HG03457 (cell line): ENCODE measurements around the gene CHAC1.
"Not testable (repeated sequence)": the region's sequence is repeated elsewhere in the genome, so short reads cannot be mapped to it uniquely, and the experiment has no call there.

Experiments used
- ATAC-seq: cut with Tn5 transposase; IDR thresholded peaks from one replicate; pipeline ENCODE4 v1.9.1; 2021; ENCODE audit warnings: moderate number of reproducible peaks; ENCODE audit not compliant: unreplicated experiment

CHAC1 gene

DNA sequence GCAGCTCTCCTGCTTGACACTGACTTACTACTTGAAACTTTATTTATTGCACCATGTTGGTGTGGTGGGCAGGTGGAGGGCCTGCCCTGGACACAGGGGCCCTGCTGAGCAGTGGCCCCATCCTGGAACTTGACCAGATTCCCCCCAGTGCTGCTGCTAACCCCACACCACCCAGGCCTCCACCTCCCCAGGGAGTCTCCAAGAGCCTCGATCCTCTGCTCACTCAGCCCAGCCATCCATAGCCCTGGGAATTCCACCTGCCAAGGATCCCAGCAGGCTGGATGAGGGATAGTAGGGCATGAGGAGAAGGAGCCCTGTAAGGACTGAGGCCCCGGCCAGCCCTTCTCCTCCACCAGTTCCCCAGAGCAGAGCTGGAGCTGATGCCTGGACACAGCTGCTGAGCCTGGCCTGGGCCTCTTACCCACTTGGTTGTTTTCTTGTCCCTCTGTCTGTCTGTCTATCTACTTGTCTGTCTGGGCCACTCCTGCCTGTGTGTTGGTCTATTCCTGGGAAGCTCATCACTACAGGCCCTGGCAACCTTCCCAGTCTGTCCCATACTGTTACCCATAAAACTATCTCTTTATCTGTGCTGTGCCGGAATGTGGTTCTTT, 2.8 kb downstream of the CHAC1 start:
- no peak for ATAC-seq

GRCh38 chr15:40956541-40956982, 3.3 kb downstream of the CHAC1 start:
- ATAC-seq = no peak

- no peak for ATAC-seq
Measured at GRCh38 chr15:40957041-40957555, 3.8 kb downstream of the CHAC1 start.

DNA sequence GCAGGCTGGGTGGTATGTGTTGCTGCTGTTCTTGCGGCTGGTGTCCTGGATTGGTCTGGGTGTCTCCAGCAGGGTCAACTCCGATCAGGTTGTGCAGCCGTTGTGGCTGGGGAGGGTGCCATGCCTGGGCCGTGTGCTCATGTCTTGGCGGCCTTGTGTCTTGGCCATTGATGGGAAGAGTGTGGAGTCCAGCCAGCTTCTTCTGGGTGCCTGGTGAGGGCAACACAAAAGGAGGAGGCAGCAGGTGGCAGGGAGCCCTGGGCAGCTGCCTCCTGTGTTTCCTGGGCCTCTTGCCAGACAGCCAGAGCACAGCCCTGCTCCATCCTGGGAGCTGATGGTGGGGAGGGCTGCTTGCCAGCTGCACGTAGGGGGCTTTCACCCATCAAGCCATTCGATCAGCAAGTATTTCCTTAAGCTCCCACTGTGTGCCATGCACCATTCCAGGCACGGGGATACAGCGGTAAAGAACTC, 4.3 kb downstream of the CHAC1 start:
- ATAC-seq = no peak

- ATAC-seq = no peak
Measured at GRCh38 chr15:40958146-40958545, 4.9 kb downstream of the CHAC1 start.

DNA sequence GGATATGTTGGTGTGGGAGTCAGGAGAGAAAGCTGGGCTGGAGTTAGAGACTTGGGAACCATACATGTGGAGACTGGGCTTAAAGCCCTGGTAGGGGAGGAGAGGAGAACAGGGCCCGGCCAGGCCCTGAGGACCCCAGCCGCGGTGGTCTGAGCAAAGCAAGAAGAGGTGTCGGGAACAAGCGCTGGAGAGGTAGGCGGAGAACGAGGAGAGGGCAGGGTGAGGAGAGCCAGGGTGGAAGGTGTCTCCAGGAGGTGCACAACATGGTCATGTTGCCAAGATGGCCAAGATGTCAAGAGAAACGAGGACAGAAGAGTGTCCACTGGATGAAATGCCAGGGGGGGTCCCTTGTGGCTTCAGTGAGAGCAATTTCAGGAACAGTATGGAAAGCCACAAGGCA, 5.5 kb downstream of the CHAC1 start:
- no peak for ATAC-seq

DNA sequence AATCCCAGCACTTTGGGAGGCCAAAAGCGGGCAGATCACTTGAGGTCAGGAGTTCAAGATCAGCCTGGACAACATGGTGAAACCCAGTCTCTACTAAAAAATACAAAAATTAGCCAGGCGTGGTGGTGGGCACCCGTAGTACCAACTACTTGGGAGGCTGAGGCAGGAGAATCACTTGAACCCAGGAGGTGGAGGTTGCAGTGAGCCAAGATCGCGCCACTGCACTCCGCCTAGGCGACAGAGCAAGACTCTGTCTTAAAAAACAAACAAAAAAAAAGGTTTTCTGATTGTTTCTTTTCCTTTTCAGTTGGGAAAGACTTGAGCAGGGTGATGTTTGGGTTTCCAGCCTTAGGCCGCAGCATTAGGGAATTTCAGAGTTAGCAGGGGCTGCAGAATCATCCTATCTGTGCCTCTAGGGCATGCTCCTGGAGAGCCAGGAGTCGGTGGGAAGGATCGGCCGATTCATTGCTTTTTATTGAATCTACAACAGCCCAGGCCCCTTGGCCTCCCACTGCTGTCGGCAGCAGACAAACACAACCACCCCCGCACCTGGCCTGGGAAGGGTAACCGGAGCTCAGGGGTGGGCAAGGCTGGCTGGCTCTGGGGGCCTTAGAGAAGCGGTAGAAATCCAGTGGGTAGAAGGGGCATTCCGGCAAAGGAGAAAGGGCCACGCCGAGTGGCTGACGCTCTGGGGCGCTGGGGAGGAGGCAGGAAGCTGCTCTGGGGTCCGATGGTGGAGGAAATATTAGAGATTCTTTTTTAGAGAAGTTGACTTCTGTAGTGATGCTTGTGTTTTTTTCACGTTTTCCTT, 6.3 kb downstream of the CHAC1 start:
- ATAC-seq = no peak

GRCh38 chr15:40960151-40960885, 7.0 kb downstream of the CHAC1 start:
- ATAC-seq = no peak

- no peak for ATAC-seq
Measured at GRCh38 chr15:40960925-40961324, 7.7 kb downstream of the CHAC1 start.

GRCh38 chr15:40961740-40962139, 8.5 kb downstream of the CHAC1 start:
- ATAC-seq = not testable (repeated sequence)

- ATAC-seq = not testable (repeated sequence)
Measured at GRCh38 chr15:40962317-40962716, 9.0 kb downstream of the CHAC1 start.

DNA sequence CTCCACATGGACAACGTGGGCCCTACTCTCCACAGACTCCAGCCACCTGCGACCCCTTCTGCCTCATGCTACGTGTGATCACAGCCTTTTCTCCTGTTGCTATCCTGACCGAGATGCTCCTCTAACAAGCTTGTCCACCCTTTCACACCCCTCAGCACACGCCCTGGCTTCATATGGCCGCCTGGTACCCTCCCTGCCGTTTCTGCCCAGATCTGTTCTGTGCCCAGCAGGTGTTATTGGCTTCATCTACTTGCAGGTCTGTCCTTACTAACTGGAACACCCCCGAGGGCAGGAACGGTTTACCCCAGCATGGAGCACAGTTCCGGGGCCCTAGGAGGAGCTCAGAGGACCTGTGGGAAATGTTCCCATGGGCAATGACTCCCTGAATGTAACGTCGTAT, 9.9 kb downstream of the CHAC1 start:
- ATAC-seq = no peak

- no peak for ATAC-seq
Measured at GRCh38 chr15:40964006-40964405, 10.7 kb downstream of the CHAC1 start.

GRCh38 chr15:40964634-40965033, 11.4 kb downstream of the CHAC1 start:
- no peak for ATAC-seq

- ATAC-seq = no peak
Measured at GRCh38 chr15:40968290-40969085, 15.2 kb downstream of the CHAC1 start.

DNA sequence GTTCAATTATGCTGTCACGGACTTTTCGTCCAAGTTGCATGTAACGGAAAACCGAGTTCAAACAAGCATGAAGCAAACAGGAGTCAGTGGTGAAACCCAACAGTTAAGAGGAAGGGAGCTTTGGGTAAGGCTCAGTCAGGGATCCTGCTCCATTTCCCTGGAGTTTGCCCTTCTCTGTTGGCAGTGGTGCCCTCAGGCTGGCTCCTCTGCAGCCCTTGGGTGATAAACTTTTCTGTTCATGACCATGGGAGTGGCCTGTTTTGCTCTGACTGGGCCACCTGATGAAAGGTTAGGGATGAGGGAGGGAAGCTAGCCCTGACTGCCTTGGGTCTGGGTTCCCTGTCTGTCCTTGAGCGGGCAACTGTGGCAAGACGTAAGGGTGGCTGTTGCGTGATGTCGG, 16.1 kb downstream of the CHAC1 start:
- ATAC-seq = no peak

- no peak for ATAC-seq
Measured at GRCh38 chr15:40974879-40975278, 21.6 kb downstream of the CHAC1 start.

- no peak for ATAC-seq
Measured at GRCh38 chr15:40976819-40977218, 23.5 kb downstream of the CHAC1 start.

GRCh38 chr15:40978141-40978540, 24.9 kb downstream of the CHAC1 start:
- ATAC-seq = no peak

DNA sequence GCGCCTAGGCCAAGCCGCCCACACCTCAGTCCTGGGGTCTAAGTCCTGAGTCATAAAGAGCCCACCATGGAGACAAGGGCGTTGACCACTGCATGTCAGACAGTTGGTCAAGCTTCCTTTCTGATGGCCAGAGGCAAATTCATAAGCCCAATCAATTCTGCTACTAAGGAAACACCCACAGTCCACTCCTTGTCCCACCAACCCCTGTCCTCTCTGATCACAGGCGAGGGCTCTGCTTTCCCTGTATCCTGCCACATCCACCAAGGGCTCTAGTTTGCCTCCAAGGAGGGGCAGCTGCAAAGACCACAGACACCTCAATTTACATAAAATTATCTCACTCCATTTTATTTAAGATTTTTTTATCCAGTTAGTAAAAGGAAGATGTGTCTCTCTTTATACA, 25.3 kb downstream of the CHAC1 start:
- ATAC-seq = no peak

DNA sequence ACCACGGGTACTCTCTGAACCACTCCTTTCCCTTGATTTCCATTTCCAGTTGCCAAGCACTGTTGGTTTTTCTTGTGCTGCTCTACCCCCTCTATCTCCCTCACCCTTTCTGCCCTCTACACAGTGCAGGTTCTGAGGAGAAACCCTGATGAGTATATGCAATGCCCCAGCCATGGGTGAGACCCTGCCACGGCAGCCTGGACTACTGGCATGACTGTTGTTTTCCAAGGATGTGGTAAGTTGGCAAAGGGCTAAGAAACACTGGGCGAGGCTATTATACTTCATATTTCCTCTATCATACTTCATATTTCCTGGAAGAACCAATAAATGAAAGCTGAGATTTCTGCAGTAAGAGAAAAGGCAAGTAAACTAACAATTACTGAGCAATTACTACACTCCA, 27.9 kb downstream of the CHAC1 start:
- no peak for ATAC-seq
